HG03095 (cell line): Measurements from ENCODE around the gene NEURL2.

ENCODE experiments used
- ATAC-seq: cut with Tn5 transposase; IDR thresholded peaks from one replicate; pipeline ENCODE4 v1.9.1; 2021; ENCODE audit warnings: moderate library complexity; ENCODE audit not compliant: unreplicated experiment

The NEURL2 gene

DNA sequence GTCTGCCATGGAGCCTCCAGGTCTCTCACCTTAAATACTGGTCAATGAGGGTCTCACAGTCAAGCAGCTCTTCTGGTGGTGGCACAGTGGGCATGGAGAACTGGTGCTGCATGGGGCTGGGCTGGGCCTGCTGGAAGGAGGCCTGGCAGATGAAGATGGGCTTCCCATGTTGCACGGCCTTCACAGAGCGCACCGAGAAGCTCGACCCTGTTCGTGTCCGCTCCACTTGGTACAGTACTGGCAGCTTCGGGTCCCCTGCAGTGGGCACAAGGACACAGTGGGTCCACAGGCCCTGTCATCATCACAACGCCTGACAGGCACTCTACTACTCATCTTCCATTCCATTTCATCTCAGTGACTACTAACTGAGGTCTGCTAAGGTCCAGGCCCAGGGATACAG lies 42.6 kb downstream of the NEURL2 start:
- ATAC-seq, result no peak

DNA sequence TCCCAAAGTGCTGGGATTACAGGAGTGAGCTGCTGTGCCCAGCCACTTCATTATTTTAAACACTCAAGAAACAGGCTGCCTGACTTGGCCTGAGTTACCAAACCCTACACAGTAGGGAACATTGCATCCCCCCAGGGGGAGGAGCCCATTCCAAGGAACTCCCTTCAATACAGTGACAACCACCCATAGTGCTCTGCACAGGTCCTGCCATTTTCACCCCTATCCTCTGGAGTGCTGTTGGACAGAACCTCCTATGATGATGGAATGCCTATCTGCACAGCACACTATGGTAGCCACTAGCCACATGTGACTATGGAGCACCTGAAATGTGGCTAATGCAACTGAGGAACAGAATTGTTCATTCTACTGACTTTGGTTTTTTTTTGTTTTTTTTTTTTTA lies 45.6 kb downstream of the NEURL2 start:
- ATAC-seq, result no peak

DNA sequence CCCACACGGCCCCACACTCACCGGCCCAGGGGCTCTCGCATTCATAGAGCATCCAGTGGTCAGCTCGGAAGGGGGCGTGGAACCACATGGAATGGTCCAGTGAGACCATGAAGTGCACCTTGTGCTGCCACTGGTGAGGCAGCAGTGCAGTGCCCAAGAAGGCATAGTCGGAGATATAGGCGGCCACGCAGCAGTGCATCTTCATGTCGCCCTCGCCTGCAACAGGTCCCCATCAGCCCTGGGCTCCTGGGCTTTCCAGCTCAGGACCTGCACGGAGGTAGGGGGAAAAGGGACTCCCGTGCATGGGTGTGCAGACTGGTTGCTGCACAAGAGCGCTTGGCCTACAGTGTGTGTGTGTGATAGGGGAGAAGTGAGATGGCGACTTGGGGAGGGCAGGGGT lies 47.5 kb downstream of the NEURL2 start:
- no peak for ATAC-seq

DNA sequence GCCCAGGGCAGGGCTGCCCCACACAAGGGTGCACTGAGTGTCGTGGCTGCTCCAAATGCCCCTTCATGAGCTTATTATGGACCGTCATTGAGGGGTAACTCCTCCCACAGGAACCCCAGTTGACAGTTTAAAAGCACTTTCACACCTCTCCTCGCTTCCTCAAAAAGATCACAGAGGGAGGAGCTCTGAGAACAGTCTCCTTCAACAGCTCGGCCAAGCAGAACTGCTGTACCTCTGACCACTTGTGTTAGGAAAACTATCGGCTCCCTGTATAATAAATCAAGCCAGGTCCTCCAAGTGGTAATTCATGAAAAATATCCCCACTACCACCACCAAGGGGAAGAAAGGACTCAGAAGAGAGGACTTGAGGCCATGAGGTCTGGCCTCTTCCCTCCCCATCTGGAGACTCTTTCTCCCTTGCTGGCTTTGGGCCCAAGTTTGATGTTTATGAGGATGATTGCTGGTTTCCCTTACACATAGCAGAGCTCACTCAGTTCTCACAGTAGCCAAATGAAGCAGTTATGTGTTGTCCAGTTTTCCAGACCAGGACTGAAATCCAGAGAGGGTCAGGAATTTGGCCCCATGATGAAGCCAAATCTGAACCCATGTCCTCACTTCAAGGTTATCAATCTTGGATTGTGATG lies 48.7 kb downstream of the NEURL2 start:
- no peak for ATAC-seq

DNA sequence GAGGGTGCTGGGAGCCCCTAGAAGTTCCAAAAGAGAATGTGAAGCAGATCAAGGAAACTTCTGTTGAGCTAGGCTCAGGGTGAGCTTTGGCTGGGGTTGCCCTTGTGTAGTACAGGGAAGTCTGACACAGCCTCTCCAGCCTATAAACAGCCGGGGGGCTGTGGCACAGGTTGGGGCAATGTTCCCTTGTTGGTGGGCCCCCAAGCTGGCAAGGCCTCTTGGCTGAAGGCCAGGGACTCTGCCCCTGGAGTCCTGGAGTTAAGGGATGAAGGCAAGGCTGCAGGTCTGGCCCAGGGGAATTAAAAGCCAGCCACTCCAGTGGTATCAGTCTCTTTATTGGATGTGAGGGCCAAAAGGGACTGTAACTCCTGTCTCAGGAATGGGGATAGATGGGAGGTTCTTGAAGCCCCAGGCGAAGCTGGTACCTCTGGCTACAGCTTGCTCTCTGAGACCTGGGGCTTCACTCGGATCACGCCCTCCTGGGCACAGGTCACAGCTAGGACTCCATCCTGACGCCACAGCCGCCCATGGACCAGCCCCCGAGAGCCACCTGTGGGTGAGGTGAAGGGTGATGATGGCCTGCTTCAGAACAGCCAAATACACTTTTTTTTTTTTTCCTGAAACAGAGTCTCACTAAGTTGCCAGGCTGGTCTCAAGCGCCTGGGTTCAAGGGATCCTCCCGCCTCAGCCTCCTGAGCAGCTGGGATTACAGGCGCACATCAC lies 49.4 kb downstream of the NEURL2 start:
- no peak for ATAC-seq

DNA sequence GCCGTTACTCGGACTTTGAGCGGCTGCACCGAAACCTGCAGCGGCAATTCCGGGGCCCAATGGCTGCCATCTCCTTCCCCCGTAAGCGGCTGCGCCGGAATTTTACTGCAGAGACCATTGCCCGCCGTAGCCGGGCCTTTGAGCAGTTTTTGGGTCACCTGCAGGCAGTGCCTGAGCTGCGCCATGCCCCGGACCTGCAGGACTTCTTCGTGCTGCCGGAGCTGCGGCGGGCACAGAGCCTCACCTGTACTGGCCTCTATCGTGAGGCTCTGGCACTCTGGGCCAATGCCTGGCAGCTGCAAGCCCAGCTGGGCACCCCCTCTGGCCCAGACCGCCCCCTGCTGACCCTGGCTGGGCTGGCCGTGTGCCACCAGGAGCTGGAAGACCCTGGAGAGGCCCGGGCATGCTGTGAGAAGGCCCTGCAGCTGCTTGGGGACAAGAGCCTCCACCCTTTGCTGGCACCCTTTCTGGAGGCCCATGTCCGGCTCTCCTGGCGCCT lies 50.3 kb downstream of the NEURL2 start:
- no peak for ATAC-seq
